Esophagus squamous epithelium (tissue), 5 donors: ENCODE data around the gene CATSPERD. TPM values are rescaled to one million over a fixed set of nuclear protein-coding genes. Genes with fewer than 3 reads are reported as not detected.

ENCODE experiments used
- DNase-seq: peaks from one replicate; lab custom pipeline; 2025; lab: John Stamatoyannopoulos, UW
- H3K27ac ChIP-seq, 4 donors: fragments of 200-600 bp; sonication (generic); one replicate each; pipeline ENCODE4 v1.5.1; 2016 to 2019; ENCODE audit warnings: mild to moderate bottlenecking in 1 of 4
- H3K27me3 ChIP-seq, 4 donors: fragments of 200-600 bp; sonication (generic); 1 replicate in 3 of 4; 2 replicates in 1 of 4; pipeline versions ENCODE4 v1.5.1 to v1.6.0; 2017 to 2021; ENCODE audit warnings: antibody characterized with exemption in 1 of 4
- H3K36me3 ChIP-seq, 3 donors: fragments of 200-600 bp; sonication (generic); one replicate each; pipeline ENCODE4 v1.5.1; 2016 to 2019
- H3K4me1 ChIP-seq, 3 donors: fragments of 200-600 bp; sonication (generic); one replicate each; pipeline ENCODE4 v1.5.1; 2017 to 2019
- H3K4me3 ChIP-seq, 4 donors: fragments of 200-600 bp; sonication (generic); 1 replicate in 3 of 4; 2 replicates in 1 of 4; pipeline ENCODE4 v1.5.1; 2016 to 2019; ENCODE audit warnings: mild to moderate bottlenecking in 2 of 4, moderate library complexity in 1 of 4
- H3K9me3 ChIP-seq, 3 donors: fragments of 200-600 bp; sonication (generic); one replicate each; pipeline ENCODE4 v1.5.1; 2016 to 2019
- CTCF ChIP-seq, 6 experiments: fragments of 450-650 bp in 4 of 6; fragments of 200-600 bp in 2 of 6; sonication (generic) in 2 of 6; IDR thresholded peaks; one replicate each; pipeline ENCODE4 v1.5.1; 2016 to 2019; ENCODE audit warnings: antibody characterized with exemption in 6 of 6, mild to moderate bottlenecking in 4 of 6, moderate library complexity in 4 of 6
- POLR2A ChIP-seq, 4 donors: fragments of 450-650 bp; IDR thresholded peaks; one replicate each; pipeline ENCODE4 v1.6.1; 2017; ENCODE audit warnings: antibody characterized with exemption in 4 of 4, mild to moderate bottlenecking in 4 of 4, moderate library complexity in 3 of 4
- WGBS, 2 donors: methylation state at CpG; one replicate each; pipeline ENCODE4 v1.1.5; 2018; 5-methylcytosine and 5-hydroxymethylcytosine counted together
- intact Hi-C: fragments of 100-400 bp; cut with DNase I; formaldehyde crosslinking; loops from one replicate; pipeline ENCODE4 v1.15.0; 2022
- total RNA-seq, 4 donors: library from RNA; depleted of rRNA; stranded (reverse); fragments of >200 nt; gene quantifications; one replicate each; pipeline ENCODE4 v1.1.0, GENCODE V29; 2016
- donor health status: DM: yes; HTN: yes; CAD: no.

CATSPERD gene
- total RNA-seq, 4 donors from 2014 or later = 0.19 TPM; not detected in 3

GRCh38 chr19:5681391-5682106, 38.9 kb upstream of the CATSPERD start:
- peak overlapping the region in 2 of 4 donors; percentile 94 to 97 for H3K27ac ChIP-seq
- H3K4me3 ChIP-seq = peak overlapping the region in 3 of 4 donors; percentile 85 to 95 (median 90)

GRCh38 chr19:5682107-5682482, 38.3 kb upstream of the CATSPERD start:
- no peak for DNase-seq
- intact Hi-C loops = loop anchor here (10.0 kb wide), 1 partner anchor 57 kb away; the partner anchor contains the start of genes SAFB and SAFB2
- WGBS, 2 donors = 88 to 91% methylated on average over 3 of the region's 3 CpGs

More at GRCh38 chr19:5681391-5682106, 38.9 kb upstream of the CATSPERD start:
- intact Hi-C loops = loop anchor here (10.0 kb wide), 1 partner anchor 57 kb away; the partner anchor contains the start of genes SAFB and SAFB2
- TF ChIP-seq CTCF (IDR thresholded peaks at IDR 0.05) (no peak), POLR2A (IDR thresholded peaks at IDR 0.05) (no peak)
- no peaks in the 10 kb centered on the region for H3K9me3 ChIP-seq
- H3K27me3 ChIP-seq = no peaks in the 10 kb centered on the region
- H3K36me3 ChIP-seq = peaks cover 0 to 12% (median 0%) of the 10 kb centered on the region in 3 donors
- peaks cover 5 to 33% (median 17%) of the 10 kb centered on the region in 3 donors for H3K4me1 ChIP-seq
- no peak for DNase-seq
- 61 to 64% methylated on average over 17 of the region's 17 CpGs for WGBS, 2 donors

GRCh38 chr19:5683177-5683886, 37.1 kb upstream of the CATSPERD start:
- Histone ChIP-seq H3K4me1 (peaks cover 12 to 46% (median 20%) of the 10 kb centered on the region in 3 donors), H3K9me3 (no peaks in the 10 kb centered on the region), H3K27ac (no peak overlapping the region), H3K27me3 (no peaks in the 10 kb centered on the region), H3K4me3 (no peak overlapping the region), H3K36me3 (peaks cover 0 to 6% (median 0%) of the 10 kb centered on the region in 3 donors)
- TF ChIP-seq CTCF (IDR thresholded peaks at IDR 0.05) (no peak), POLR2A (IDR thresholded peaks at IDR 0.05) (no peak)
- DNase-seq = no peak
- 89 to 90% methylated on average over 7 to 10 of the region's 10 CpGs for WGBS, 2 donors
- intact Hi-C loops = loop anchor here (10.0 kb wide), 1 partner anchor 59 kb away; the partner anchor contains the start of genes SAFB and SAFB2

More at GRCh38 chr19:5682107-5682482, 38.3 kb upstream of the CATSPERD start:
- Histone ChIP-seq H3K36me3 (peaks cover 0 to 12% (median 0%) of the 10 kb centered on the region in 3 donors), H3K9me3 (no peaks in the 10 kb centered on the region), H3K27me3 (no peaks in the 10 kb centered on the region), H3K4me1 (peaks cover 5 to 37% (median 17%) of the 10 kb centered on the region in 3 donors), H3K4me3 (no peak overlapping the region), H3K27ac (no peak overlapping the region)
- TF ChIP-seq CTCF (IDR thresholded peaks at IDR 0.05) (no peak), POLR2A (IDR thresholded peaks at IDR 0.05) (no peak)

GRCh38 chr19:5684694-5685430, 35.6 kb upstream of the CATSPERD start:
- Histone ChIP-seq H3K9me3 (no peaks in the 10 kb centered on the region), H3K27me3 (no peaks in the 10 kb centered on the region), H3K27ac (no peak overlapping the region), H3K4me3 (no peak overlapping the region), H3K4me1 (peaks cover 7 to 42% (median 11%) of the 10 kb centered on the region in 3 donors), H3K36me3 (no peaks in the 10 kb centered on the region)
- TF ChIP-seq CTCF (IDR thresholded peaks at IDR 0.05) (no peak), POLR2A (IDR thresholded peaks at IDR 0.05) (no peak)
- WGBS, 2 donors = 82 to 93% methylated on average over 6 to 14 of the region's 22 CpGs
- no peak for DNase-seq
- intact Hi-C loops = loop anchor here (10.0 kb wide), 1 partner anchor 60 kb away; the partner anchor contains the start of genes SAFB and SAFB2
